IPS DF 6.9 (cell line): ENCODE measurements around the gene ROS1.

Experiments used
- DNase-seq: peaks from one replicate; pipeline ENCODE4 v3.0.0-alpha.2; 2013; ENCODE audit warnings: low read depth, low spot score
- H3K27ac ChIP-seq: one replicate; pipeline ENCODE4 v1.5.1; 2013; ENCODE audit warnings: low read length, control low read depth
- H3K27me3 ChIP-seq: 2 replicates; pipeline ENCODE4 v1.6.1; 2013; ENCODE audit warnings: mild to moderate bottlenecking, low read length; ENCODE audit not compliant: control insufficient read depth, insufficient read depth
- H3K36me3 ChIP-seq: 2 replicates; pipeline ENCODE4 v1.6.1; 2013; ENCODE audit warnings: low read length; ENCODE audit not compliant: control insufficient read depth, insufficient read depth
- H3K4me1 ChIP-seq: 2 replicates; pipeline ENCODE4 v1.6.1; 2013; ENCODE audit warnings: low read length; ENCODE audit not compliant: control insufficient read depth, insufficient read depth
- H3K4me3 ChIP-seq: 2 replicates; pipeline ENCODE4 v1.5.1; 2013; ENCODE audit warnings: mild to moderate bottlenecking, low read length
- H3K9me3 ChIP-seq: 2 replicates; pipeline ENCODE4 v1.6.1; 2013; ENCODE audit warnings: low read length, inconsistent platforms; ENCODE audit not compliant: control insufficient read depth, insufficient read depth
- WGBS: extraction: QIAGEN DNeasy Blood & Tissue Kit; methylation state at CpG from one replicate; pipeline ENCODE4 v1.1.7; 2013; ENCODE audit warnings: mixed read lengths, missing lambda C conversion rate; ENCODE audit not compliant: insufficient read length, insufficient coverage; 5-methylcytosine and 5-hydroxymethylcytosine counted together

Gene ROS1

DNA sequence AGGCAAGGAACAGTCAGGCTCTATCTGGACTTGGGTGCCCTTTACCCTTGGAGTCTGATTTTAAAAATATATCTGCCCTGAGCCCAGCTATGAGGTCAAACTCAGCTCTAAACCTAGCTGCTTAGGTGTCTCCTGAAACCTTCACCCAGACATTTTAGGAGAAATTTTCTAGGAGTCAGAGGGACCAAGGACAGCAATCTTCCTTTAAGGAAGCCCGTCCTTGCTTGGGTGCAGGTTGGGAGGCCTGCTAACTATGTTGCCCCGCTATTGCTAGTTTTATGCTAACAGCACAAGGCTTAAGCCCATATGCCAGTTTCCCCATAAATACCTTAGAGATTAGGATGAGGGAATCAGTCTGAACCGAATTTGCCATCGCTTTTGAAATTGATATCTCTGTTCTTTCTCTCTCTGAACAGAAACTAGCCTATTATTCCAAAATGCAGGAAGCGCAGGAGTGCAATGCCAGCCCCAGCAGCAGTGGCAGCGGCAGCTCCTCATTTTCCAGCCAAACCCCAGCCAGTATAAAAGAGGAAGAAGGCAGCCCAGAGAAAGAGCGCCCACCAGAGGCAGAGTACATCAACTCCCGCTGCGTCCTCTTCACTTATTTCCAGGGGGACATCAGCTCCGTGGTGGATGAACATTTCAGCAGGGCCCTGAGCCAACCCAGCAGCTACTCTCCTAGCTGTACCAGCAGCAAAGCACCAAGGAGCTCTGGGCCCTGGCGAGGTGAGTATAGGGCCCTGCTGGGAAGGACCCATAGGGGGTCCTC is 157.8 kb downstream of the ROS1 start:
- WGBS = no CpG with 5 or more reads among the region's 11 CpGs
- Histone ChIP-seq H3K9me3 (no peaks in the 10 kb centered on the region), H3K4me1 (no peaks in the 10 kb centered on the region; the same call in 1 of the 2 replicates), H3K27ac (no peak overlapping the region), H3K36me3 (no peaks in the 10 kb centered on the region), H3K4me3 (no peak overlapping the region), H3K27me3 (peaks cover 83% of the 10 kb centered on the region)
- DNase-seq = no peak

DNA sequence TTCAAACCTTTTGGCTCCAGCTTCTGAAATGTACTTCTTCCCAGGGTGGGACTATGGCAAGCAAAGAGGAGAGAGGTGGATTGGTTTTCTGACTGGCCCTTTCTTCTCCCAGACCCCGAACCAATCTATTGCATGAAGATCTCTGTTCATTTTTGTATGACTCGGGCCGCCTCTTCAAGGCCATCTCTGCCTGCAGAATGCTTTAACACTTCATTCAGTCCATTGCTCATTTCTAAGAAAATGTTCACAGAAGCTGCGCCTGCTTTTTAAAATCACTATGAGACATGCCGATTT is 158.7 kb downstream of the ROS1 start:
- DNase-seq = no peak
- Histone ChIP-seq H3K27ac (no peak overlapping the region), H3K9me3 (no peaks in the 10 kb centered on the region), H3K27me3 (peaks cover 84% of the 10 kb centered on the region), H3K36me3 (no peaks in the 10 kb centered on the region), H3K4me1 (no peaks in the 10 kb centered on the region; the same call in 1 of the 2 replicates), H3K4me3 (no peak overlapping the region)
- WGBS = no CpG with 5 or more reads among the region's 5 CpGs

- WGBS = no CpG with 5 or more reads among the region's 16 CpGs
- Histone ChIP-seq H3K4me1 (no peaks in the 10 kb centered on the region; the same call in 1 of the 2 replicates), H3K27ac (no peak overlapping the region), H3K4me3 (peak overlapping the region; percentile 37; the same call in 1 of the 2 replicates), H3K36me3 (no peaks in the 10 kb centered on the region), H3K27me3 (peaks cover 82% of the 10 kb centered on the region), H3K9me3 (no peaks in the 10 kb centered on the region)
- no peak for DNase-seq
Observed at GRCh38 chr6:117266257-117267053, 159.3 kb downstream of the ROS1 start.

- Histone ChIP-seq H3K27ac (no peak within 1 kb of the TSS), H3K4me1 (no peaks in the 10 kb centered on the region; the same call in 1 of the 2 replicates), H3K27me3 (peaks cover 77% of the 10 kb centered on the region), H3K4me3 (peak within 1 kb of the TSS; percentile 37), H3K36me3 (no peaks in the 10 kb centered on the region), H3K9me3 (no peaks in the 10 kb centered on the region)
- DNase-seq = no peak
- no CpG with 5 or more reads among the region's 63 CpGs for WGBS
Observed at GRCh38 chr6:117265410-117266256, 160.1 kb downstream of the ROS1 start, which contains the start of gene VGLL2. Gene VGLL2, plus strand, starts transcription at chr6:117265558. Its CDS starts 206 bp downstream, at chr6:117265764.

DNA sequence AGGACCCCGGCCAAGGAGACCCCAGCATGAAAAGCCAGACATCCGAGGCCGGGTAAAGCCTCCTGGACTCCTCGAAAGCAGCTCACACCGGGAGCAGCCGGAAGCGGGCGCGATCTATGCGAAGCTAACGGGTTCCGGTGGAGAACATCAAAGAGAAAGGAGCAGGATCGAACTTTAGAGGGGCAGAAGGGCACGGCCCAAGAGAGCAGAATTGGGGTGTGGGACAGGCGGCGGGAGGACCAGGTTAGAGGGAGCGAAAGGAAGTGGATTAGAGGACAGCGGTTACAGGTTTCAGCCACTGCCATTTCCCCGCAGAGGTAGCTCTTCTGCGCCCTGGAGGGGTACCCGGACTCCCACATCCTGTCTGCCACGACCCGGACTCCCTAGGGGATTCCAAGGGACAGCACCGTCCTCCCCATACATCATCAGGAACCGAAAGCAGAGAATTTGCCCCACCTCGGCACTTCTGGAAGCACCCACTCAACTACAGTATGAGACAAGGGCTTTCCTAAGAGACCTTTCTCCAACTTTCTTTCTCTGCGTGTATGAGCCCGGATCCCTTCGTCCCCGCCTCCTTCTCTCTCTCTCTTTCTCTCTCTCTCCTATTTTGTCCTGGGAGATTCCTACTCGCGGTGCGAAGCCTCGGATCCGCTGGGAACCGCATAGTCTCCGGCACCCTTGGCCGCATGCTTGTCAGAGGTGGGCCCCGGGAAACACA is 160.9 kb downstream of the ROS1 start:
- H3K27me3 ChIP-seq = peaks cover 70% of the 10 kb centered on the region
- H3K9me3 ChIP-seq = no peaks in the 10 kb centered on the region
- no peaks in the 10 kb centered on the region for H3K36me3 ChIP-seq
- no peak for DNase-seq
- H3K4me3 ChIP-seq = peak overlapping the region; percentile 37
- no CpG with 5 or more reads among the region's 39 CpGs for WGBS
- H3K4me1 ChIP-seq = no peaks in the 10 kb centered on the region; the same call in 1 of the 2 replicates
- no peak overlapping the region for H3K27ac ChIP-seq

GRCh38 chr6:117264369-117264691 is 161.4 kb downstream of the ROS1 start:
- Histone ChIP-seq H3K4me1 (no peaks in the 10 kb centered on the region; the same call in 1 of the 2 replicates), H3K4me3 (peak overlapping the region; percentile 37; the same call in 1 of the 2 replicates), H3K9me3 (no peaks in the 10 kb centered on the region), H3K27me3 (peaks cover 65% of the 10 kb centered on the region), H3K36me3 (no peaks in the 10 kb centered on the region), H3K27ac (no peak overlapping the region)
- no CpG with 5 or more reads among the region's 8 CpGs for WGBS
- DNase-seq = no peak

DNA sequence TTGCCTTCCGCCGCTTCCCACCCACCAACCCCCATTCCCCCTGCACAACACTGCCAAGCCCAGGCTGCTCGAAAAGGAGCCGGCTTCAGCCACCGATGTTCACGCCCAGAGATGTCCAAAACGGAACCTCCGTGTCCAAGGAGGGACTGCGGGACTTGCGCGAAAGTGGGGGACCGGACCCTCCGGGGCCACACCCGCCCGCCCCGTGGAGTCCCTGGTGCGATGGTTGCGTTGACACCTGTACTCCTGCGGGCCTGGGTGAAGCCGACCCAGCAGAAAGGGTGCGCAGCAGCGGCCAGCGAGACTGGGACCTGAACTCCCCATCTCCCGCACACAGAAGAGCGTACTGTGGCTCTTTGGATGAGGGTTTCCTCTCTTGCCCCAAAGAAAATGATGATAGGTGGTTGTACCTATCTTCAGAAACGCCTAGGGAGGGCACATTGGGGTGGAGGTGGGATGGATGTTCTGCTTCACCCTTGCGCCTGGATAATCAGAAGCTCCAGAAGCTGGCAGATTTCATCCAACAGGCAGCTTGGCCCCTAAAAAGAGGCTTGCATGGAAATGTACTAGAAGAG is 162.3 kb downstream of the ROS1 start:
- WGBS = no CpG with 5 or more reads among the region's 27 CpGs
- Histone ChIP-seq H3K9me3 (no peaks in the 10 kb centered on the region), H3K4me1 (no peaks in the 10 kb centered on the region; the same call in 1 of the 2 replicates), H3K27ac (no peak overlapping the region), H3K36me3 (no peaks in the 10 kb centered on the region), H3K27me3 (peaks cover 56% of the 10 kb centered on the region), H3K4me3 (no peak overlapping the region)
- no peak for DNase-seq

DNA sequence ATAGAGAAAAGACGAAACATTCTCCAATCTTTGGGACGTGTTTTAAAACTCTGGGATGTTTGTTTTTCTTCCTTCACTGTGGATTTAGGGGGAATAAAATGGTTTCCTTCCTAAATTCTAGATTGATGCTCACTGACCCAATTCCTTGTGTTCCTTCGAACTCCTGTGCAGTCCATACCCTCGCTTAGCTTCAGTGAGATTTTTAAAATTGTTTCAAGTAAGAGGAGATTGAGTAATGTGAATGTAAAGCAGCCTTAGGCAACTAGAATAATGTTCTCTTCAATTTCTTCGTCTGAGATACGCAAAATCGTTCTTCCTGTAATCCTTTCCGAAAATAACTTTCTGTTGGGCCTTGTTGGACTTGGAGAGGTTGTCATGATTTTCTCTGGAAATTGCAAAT is 162.9 kb downstream of the ROS1 start:
- Histone ChIP-seq H3K27me3 (peaks cover 51% of the 10 kb centered on the region), H3K27ac (no peak overlapping the region), H3K9me3 (no peaks in the 10 kb centered on the region), H3K36me3 (no peaks in the 10 kb centered on the region), H3K4me1 (no peaks in the 10 kb centered on the region; the same call in 1 of the 2 replicates), H3K4me3 (no peak overlapping the region)
- no CpG with 5 or more reads among the region's 8 CpGs for WGBS
- no peak for DNase-seq

DNA sequence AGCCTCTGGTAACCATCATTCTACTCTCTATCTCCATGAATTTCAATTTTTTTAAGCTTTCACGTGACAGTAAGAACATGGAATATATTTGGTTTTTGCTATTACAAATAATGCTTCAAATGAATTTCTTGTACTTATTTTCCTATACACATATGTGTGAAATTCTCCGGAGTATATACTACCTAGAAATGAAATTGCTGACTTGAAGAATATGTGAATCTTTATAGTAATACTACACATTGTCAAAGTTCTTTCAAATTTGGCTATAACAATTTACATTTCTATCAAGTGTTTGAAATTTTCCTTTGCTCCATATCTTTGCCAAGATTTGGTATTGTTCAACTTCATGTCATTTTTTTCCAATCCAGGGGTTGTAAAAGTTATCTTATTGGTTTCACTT is 172.0 kb downstream of the ROS1 start:
- no peaks in the 10 kb centered on the region for H3K27me3 ChIP-seq
- no peaks in the 10 kb centered on the region for H3K4me1 ChIP-seq
- no peak overlapping the region for H3K4me3 ChIP-seq
- no peaks in the 10 kb centered on the region for H3K9me3 ChIP-seq
- H3K36me3 ChIP-seq = no peaks in the 10 kb centered on the region
- WGBS = no CpG with 5 or more reads among the region's 2 CpGs
- no peak for DNase-seq
- H3K27ac ChIP-seq = no peak overlapping the region
